GM10248 (cell line): ENCODE measurements around the gene RNF214.

Experiments
- CTCF ChIA-PET: fragments of 300-600 bp; sonication (Branson Sonifier 250); formaldehyde crosslinking; extraction: SDS; loops from one replicate; lab custom pipeline; 2021; ENCODE audit warnings: antibody characterized with exemption; lab: Yijun Ruan, JAX
- POLR2A ChIA-PET: fragments of 350-650 bp; sonication (Branson Sonifier 250); formaldehyde crosslinking; extraction: SDS; loops from one replicate; lab custom pipeline; 2020; ENCODE audit warnings: antibody characterized with exemption; lab: Yijun Ruan, JAX
- DNase-seq: peaks from one replicate; pipeline ENCODE4 v3.0.0; 2012; ENCODE audit errors: extremely low spot score
- CTCF ChIP-seq: IDR thresholded peaks from 2 replicates; pipeline ENCODE4 v1.5.1; 2012; ENCODE audit warnings: mild to moderate bottlenecking, low read depth; ENCODE audit errors: extremely low read depth, missing control alignments, control extremely low read depth

Gene RNF214

GRCh38 chr11:117197006-117197405, 35.5 kb upstream of the RNF214 start:
- CTCF ChIA-PET, result interaction anchor here (1.1 to 2.6 kb wide), 3 partner anchors 14 to 29 kb away, joined by 3 to 9 read pairs (median 3); no protein-coding TSS in a partner anchor
- POLR2A ChIA-PET, result no interaction called here
- no peak for TF ChIP-seq CTCF
- no peak for DNase-seq

- peak; percentile 18 for TF ChIP-seq CTCF
- ChIA-PET POLR2A (no interaction called here), CTCF (interaction anchor here (1.1 to 2.6 kb wide), 2 partner anchors 13 to 17 kb away, joined by 3 to 9 read pairs; no protein-coding TSS in a partner anchor)
- DNase-seq, result no peak
These were observed 34.7 kb upstream of the RNF214 start for GRCh38 chr11:117197516-117198456.

GRCh38 chr11:117198613-117199012, 33.9 kb upstream of the RNF214 start:
- no peak for TF ChIP-seq CTCF
- DNase-seq, result no peak
- ChIA-PET CTCF (interaction anchor here (1.5 to 2.6 kb wide), 2 partner anchors 17 to 18 kb away, joined by 5 to 9 read pairs; no protein-coding TSS in a partner anchor), POLR2A (no interaction called here)

GRCh38 chr11:117199053-117199915, 33.2 kb upstream of the RNF214 start, which contains the start of gene TAGLN:
TAGLN (plus strand) TSS chr11:117199370; CDS start chr11:117203014, 3,644 bp downstream.
- no peak for DNase-seq
- ChIA-PET POLR2A (no interaction called here), CTCF (interaction anchor here (1.5 kb wide), 1 partner anchor 18 kb away, joined by 5 read pairs; no protein-coding TSS in a partner anchor)
- no peak for TF ChIP-seq CTCF

- DNase-seq, result no peak
- ChIA-PET POLR2A (no interaction called here), CTCF (interaction anchor here (0.9 to 1.6 kb wide), 3 partner anchors 18 to 28 kb away, joined by 3 to 5 read pairs (median 4); no protein-coding TSS in a partner anchor)
- TF ChIP-seq CTCF, result no peak
These were observed 32.3 kb upstream of the RNF214 start for GRCh38 chr11:117199916-117200812.
